GM12878 (cell line): ENCODE results near the gene GDF15.

Experiments
- JUND ChIP-seq: IDR thresholded peaks from 2 replicates; pipeline ENCODE4 v1.6.1; 2012; ENCODE audit warnings: low read depth, mild to moderate bottlenecking, low read length, improper control_type of control experiment, moderate library complexity
- TAF1 ChIP-seq: IDR thresholded peaks from 2 replicates; pipeline ENCODE4 v1.6.1; 2011; ENCODE audit warnings: mild to moderate bottlenecking, low read depth, low read length, borderline replicate concordance
- TF ChIP-seq, protein P1 (sequence below), 3 experiments: IDR thresholded peaks in 2 of 3; conservative IDR thresholded peaks in 1 of 3; 2 replicates each; pipeline ENCODE4 v1.5.1; 2011; ENCODE audit warnings: low read depth in 3 of 3, low read length in 3 of 3, mild to moderate bottlenecking in 3 of 3, control low read depth in 2 of 3, moderate library complexity in 2 of 3, inconsistent platforms in 1 of 3, mixed read lengths in 1 of 3; ENCODE audit not compliant: control insufficient read depth in 2 of 3, insufficient read depth in 1 of 3; ENCODE audit errors: extremely low read depth in 1 of 3

DNA sequence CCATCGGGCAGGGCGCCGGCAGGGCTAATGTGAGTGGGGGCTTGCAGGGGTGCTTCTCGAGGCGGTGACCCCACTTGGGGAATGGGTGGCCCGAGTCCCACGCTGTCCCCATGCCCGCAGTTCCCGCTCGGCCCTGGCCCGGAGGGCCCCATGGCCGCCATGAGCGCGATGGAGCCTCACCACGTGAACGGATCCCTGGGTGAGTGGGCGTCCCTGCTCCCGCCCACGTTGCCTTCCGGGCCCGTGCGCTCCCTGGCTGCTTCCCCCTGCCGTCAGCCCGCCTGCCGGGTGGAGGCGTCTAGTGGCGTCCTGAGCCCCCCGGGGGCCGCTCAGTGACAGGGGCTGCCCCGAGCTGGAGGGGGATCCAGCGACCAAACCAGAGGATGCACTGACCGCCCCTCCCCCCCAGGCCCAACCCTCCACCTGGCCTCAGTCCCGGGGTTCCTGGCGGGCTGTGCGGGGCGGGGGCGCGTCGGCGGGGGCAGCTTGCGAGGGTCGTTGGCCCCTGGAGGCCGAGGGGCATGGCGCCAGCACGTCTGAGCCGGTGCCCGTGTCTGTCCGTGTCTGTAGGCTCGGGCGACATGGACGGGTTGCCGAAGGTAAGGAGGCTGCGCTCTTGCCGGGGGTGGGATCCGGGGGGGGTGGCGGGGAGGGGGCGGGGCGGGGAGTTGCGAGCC, 47.2 kb downstream of the GDF15 start:
- TF ChIP-seq JUND = no peak
- peak; percentile 51; the same call in 1 of the 2 replicates for TF ChIP-seq TAF1
- TF ChIP-seq, protein P1, sequence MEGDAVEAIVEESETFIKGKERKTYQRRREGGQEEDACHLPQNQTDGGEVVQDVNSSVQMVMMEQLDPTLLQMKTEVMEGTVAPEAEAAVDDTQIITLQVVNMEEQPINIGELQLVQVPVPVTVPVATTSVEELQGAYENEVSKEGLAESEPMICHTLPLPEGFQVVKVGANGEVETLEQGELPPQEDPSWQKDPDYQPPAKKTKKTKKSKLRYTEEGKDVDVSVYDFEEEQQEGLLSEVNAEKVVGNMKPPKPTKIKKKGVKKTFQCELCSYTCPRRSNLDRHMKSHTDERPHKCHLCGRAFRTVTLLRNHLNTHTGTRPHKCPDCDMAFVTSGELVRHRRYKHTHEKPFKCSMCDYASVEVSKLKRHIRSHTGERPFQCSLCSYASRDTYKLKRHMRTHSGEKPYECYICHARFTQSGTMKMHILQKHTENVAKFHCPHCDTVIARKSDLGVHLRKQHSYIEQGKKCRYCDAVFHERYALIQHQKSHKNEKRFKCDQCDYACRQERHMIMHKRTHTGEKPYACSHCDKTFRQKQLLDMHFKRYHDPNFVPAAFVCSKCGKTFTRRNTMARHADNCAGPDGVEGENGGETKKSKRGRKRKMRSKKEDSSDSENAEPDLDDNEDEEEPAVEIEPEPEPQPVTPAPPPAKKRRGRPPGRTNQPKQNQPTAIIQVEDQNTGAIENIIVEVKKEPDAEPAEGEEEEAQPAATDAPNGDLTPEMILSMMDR (IDR thresholded peaks at IDR 0.05 in 2 of 3, conservative IDR thresholded peaks at IDR 0.05 in 1 of 3; ENCODE audit: control insufficient read depth in 2 of 3, extremely low read depth in 1 of 3, insufficient read depth in 1 of 3, low read depth in 3 of 3, low read length in 3 of 3) = no peak
